ENCODE data around the gene IL37. TPM values are rescaled to one million over a fixed set of nuclear protein-coding genes. Genes with fewer than 3 reads are reported as not detected.
A peak's percentile ranks its signal among the peaks of the same experiment; 100 is the strongest.
"Not testable (repeated sequence)": the region's sequence is repeated elsewhere in the genome, so short reads cannot be mapped to it uniquely, and the experiment has no call there.

IL37 gene
- total RNA-seq, 2 donors from 2014 or later, result 0.99 TPM; not detected in 1

- Histone ChIP-seq H3K36me3 (no peaks in the 10 kb centered on the region), H3K4me1 (no peaks in the 10 kb centered on the region), H3K27me3 (no peaks in the 10 kb centered on the region), H3K27ac (peak overlapping the region; percentile 70), H3K4me3 (no peak overlapping the region), H3K9me3 (no peaks in the 10 kb centered on the region), H3K9ac (ENCODE audit: low read depth in 2 of 2, low read length in 2 of 2) (no peak overlapping the region)
- intact Hi-C loops (cut with DNase I), result no loop called here
- no peak for TF ChIP-seq CTCF (IDR thresholded peaks at IDR 0.05)
- DNase-seq, result no peak
Measured at GRCh38 chr2:112924360-112924759, 13.4 kb downstream of the IL37 start.

GRCh38 chr2:112924821-112925220 is 13.9 kb downstream of the IL37 start:
- H3K27ac ChIP-seq, result peak overlapping the region; percentile 70

DNA sequence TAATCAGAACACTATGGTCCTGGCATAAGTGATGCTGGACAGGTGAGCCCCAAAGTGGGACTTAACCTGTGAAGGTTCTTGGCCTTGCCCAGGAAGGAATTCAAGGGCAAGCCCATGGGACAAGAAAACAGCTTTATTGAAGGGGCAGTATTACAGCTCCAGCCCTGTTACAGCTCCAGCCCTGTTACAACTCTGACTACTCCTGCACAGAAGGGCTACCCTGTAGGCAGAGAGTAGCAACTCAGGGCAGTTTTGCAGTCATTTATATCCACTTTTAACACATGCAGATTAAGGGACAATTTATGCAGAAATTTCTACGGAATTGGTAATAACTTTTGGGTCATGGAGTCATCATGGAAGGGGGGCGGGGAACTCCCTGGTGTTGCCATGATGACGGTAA is 15.7 kb downstream of the IL37 start:
- DNase-seq, result peak; percentile 12
- no peaks in the 10 kb centered on the region for H3K36me3 ChIP-seq
- no peaks in the 10 kb centered on the region for H3K9me3 ChIP-seq
- TF ChIP-seq CTCF (IDR thresholded peaks at IDR 0.05), result no peak
- H3K4me1 ChIP-seq, result no peaks in the 10 kb centered on the region
- intact Hi-C loops (cut with DNase I), result no loop called here
- H3K27me3 ChIP-seq, result no peaks in the 10 kb centered on the region
- no peak overlapping the region for H3K4me3 ChIP-seq
- H3K9ac ChIP-seq (ENCODE audit: low read depth in 2 of 2, low read length in 2 of 2), result no peak overlapping the region
- no peak overlapping the region for H3K27ac ChIP-seq

More at GRCh38 chr2:112924821-112925220, 13.9 kb downstream of the IL37 start:
- Histone ChIP-seq H3K9me3 (no peaks in the 10 kb centered on the region), H3K36me3 (no peaks in the 10 kb centered on the region), H3K4me3 (no peak overlapping the region), H3K27me3 (no peaks in the 10 kb centered on the region), H3K9ac (ENCODE audit: low read depth in 2 of 2, low read length in 2 of 2) (no peak overlapping the region), H3K4me1 (no peaks in the 10 kb centered on the region)
- intact Hi-C loops (cut with DNase I), result no loop called here
- TF ChIP-seq CTCF (IDR thresholded peaks at IDR 0.05), result no peak
- peak; percentile 76 for DNase-seq

- Histone ChIP-seq H3K9me3 (no peaks in the 10 kb centered on the region), H3K4me1 (no peaks in the 10 kb centered on the region), H3K9ac (ENCODE audit: low read depth in 2 of 2, low read length in 2 of 2) (no peak overlapping the region), H3K27ac (no peak overlapping the region), H3K36me3 (no peaks in the 10 kb centered on the region), H3K27me3 (no peaks in the 10 kb centered on the region), H3K4me3 (no peak overlapping the region)
- DNase-seq, result no peak
- intact Hi-C loops (cut with DNase I), result no loop called here
- TF ChIP-seq CTCF (IDR thresholded peaks at IDR 0.05), result no peak
Measured at GRCh38 chr2:112927745-112928144, 16.8 kb downstream of the IL37 start.

- intact Hi-C loops (cut with DNase I), result no loop called here
- H3K4me3 ChIP-seq, result no peak overlapping the region
Measured at GRCh38 chr2:112933261-112933660, 22.3 kb downstream of the IL37 start.

GRCh38 chr2:112934117-112934516 is 23.2 kb downstream of the IL37 start:
- intact Hi-C loops (cut with DNase I); H3K9ac ChIP-seq (ENCODE audit: low read depth in 2 of 2, low read length in 2 of 2); DNase-seq; H3K9me3 ChIP-seq; H3K27me3 ChIP-seq; H3K27ac ChIP-seq; H3K4me1 ChIP-seq; H3K4me3 ChIP-seq; H3K36me3 ChIP-seq: not testable (repeated sequence)

More at GRCh38 chr2:112933261-112933660, 22.3 kb downstream of the IL37 start:
- Histone ChIP-seq H3K9ac (ENCODE audit: low read depth in 2 of 2, low read length in 2 of 2) (no peak overlapping the region), H3K9me3 (no peaks in the 10 kb centered on the region), H3K27me3 (no peaks in the 10 kb centered on the region), H3K4me1 (no peaks in the 10 kb centered on the region), H3K36me3 (no peaks in the 10 kb centered on the region), H3K27ac (no peak overlapping the region)
- no peak for TF ChIP-seq CTCF (IDR thresholded peaks at IDR 0.05)
- no peak for DNase-seq

Measured in colonic mucosa (tissue), 4 donors.